NCI-H146 treated with DMSO at 0.1 percent for 48 hours (cell line): ENCODE measurements around the gene SDR39U1.
A peak's percentile ranks its signal among the peaks of the same experiment; 100 is the strongest.

ENCODE experiments used
- DNase-seq: peaks from one replicate; lab custom pipeline; 2025; ENCODE audit not compliant: unreplicated experiment; lab: John Stamatoyannopoulos, UW

Gene SDR39U1

GRCh38 chr14:24392325-24393091 lies 50.1 kb downstream of the SDR39U1 start:
- DNase-seq, result peak; percentile 28

- no peak for DNase-seq
Observed at GRCh38 chr14:24390701-24391468, 51.7 kb downstream of the SDR39U1 start.
